M059J (cell line): ENCODE measurements around the gene DGLUCY. TPM values are rescaled to one million over a fixed set of nuclear protein-coding genes. Genes with fewer than 3 reads are reported as not detected.
"Not testable (repeated sequence)": the region's sequence is repeated elsewhere in the genome, so short reads cannot be mapped to it uniquely, and the experiment has no call there.

Experiments used
- DNase-seq: peaks from one replicate; pipeline ENCODE4 v3.0.0-alpha.2; 2012; ENCODE audit warnings: low read depth
- total RNA-seq: library from RNA; depleted of rRNA; stranded (reverse); fragments of >200 nt; shearing (Covaris generic); gene quantifications from 2 replicates; pipeline ENCODE4 v1.2.3, GENCODE V29; 2014; rRNA removed

Gene DGLUCY, protein sequence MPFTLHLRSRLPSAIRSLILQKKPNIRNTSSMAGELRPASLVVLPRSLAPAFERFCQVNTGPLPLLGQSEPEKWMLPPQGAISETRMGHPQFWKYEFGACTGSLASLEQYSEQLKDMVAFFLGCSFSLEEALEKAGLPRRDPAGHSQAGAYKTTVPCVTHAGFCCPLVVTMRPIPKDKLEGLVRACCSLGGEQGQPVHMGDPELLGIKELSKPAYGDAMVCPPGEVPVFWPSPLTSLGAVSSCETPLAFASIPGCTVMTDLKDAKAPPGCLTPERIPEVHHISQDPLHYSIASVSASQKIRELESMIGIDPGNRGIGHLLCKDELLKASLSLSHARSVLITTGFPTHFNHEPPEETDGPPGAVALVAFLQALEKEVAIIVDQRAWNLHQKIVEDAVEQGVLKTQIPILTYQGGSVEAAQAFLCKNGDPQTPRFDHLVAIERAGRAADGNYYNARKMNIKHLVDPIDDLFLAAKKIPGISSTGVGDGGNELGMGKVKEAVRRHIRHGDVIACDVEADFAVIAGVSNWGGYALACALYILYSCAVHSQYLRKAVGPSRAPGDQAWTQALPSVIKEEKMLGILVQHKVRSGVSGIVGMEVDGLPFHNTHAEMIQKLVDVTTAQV
- 15.7 and 19.9 TPM in 2 replicates for total RNA-seq

DNA sequence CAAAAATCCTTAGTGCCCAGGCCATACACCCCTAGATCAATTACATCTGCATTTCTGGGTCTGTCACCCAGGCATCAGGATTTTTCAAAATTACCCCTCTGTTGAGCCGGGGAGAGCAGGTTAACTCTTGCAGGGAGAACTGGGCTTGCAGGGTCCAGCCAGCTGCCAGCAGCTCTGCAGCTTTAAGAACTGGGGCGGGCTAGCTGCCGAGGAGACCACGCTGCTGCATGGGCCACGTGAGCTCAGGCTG, at the start of gene DGLUCY:
Gene DGLUCY, plus strand, starts transcription at position 245 of the 250 bp plus-strand sequence. CDS start 46,222 bp downstream, outside the sequence.
- DNase-seq: no peak

DNA sequence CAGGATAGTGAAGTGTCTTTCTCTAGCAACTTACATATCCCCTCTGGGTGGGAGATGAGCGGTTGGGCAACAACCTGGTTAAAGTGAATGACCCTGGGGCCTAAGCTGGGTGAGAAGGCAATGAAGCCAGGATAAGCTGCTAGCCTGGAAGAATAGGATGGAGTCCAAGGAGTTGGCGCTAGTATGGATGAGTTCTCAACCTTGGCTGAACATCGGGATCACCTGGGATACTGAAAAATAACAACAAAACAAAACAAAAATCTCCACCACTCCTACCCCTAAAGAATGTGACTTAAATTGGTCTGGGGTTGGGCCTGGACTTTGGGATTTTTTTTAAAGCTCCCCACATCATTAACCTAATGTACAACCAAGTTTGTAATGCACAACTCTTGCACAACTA, 48.6 kb upstream of the DGLUCY start:
- DNase-seq: peak; percentile 39

DNA sequence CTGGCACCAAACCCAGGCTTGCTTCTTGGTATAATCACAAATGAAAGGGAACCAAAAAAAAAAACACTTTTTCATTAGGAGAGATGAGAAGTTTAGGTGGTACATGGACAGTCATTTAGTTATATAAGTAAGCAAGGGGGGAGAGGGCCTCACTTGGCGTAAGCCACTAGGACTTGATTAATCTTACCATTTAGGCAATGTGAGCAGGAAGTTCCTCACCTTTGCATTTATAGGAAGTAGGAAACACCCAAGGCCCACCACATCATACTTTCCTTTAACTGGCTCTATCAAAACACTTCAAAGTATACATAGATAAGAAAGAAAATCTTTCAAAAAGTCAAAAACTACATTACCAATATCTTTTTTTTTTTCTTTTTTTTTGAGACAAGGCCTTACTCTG, 46.7 kb upstream of the DGLUCY start:
- no peak for DNase-seq

DNA sequence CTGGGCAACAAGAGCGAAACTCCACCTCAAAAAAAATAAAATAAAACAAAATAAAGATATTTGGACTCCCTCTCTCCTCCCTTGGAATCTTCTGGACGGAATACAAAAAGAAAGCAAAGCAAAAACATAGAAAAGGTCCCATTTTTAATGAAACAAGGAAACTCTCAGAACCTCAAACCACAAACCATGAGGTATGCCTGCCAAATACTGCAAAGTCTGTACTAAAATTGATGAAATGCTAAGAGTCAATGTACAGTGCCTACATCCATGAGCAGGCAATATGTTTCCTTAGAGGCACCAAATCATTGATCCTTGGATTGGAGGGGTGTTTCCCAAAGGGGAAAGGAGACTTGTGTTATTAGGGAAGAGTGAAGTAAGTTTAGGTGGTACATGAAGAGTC, 45.2 kb upstream of the DGLUCY start:
- DNase-seq: peak; percentile 28

DNA sequence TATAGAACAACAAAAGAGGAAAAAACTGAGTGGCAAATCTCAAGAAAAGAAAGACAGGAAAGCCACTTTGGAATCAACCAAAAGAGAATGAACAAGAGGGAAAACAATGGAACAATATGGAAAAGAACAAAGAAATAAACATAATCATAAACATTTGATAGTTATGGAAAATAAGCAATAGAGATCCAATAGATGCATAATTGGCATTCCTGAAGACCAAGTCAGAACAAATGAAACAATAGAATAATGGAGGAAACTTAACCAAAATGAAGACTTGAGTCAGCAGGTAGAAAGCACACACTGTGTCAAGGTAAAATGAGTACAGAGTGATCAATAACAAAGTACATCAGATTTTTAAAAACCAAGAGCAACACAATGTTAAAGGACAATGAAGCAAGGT, 43.3 kb upstream of the DGLUCY start:
- no peak for DNase-seq

DNA sequence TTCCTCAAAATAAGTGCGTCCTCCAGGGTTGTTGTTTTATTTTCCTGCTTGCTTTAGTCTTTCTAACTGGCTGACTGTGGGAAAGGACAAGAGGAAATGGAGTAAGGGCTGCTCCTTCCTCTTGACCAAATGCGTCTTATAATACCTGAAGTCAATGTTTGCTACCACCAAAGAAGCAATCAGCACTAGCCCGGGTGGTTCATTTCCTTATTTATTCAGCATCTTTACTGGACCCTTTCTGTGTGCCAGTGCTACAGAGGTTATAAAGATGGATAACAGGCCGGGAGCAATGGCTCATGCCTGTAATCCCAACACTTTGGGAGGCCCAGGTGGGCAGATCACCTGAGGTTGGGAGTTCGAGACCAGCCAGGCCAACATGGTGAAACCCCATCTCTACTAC, 38.3 kb upstream of the DGLUCY start:
- DNase-seq: no peak

DNA sequence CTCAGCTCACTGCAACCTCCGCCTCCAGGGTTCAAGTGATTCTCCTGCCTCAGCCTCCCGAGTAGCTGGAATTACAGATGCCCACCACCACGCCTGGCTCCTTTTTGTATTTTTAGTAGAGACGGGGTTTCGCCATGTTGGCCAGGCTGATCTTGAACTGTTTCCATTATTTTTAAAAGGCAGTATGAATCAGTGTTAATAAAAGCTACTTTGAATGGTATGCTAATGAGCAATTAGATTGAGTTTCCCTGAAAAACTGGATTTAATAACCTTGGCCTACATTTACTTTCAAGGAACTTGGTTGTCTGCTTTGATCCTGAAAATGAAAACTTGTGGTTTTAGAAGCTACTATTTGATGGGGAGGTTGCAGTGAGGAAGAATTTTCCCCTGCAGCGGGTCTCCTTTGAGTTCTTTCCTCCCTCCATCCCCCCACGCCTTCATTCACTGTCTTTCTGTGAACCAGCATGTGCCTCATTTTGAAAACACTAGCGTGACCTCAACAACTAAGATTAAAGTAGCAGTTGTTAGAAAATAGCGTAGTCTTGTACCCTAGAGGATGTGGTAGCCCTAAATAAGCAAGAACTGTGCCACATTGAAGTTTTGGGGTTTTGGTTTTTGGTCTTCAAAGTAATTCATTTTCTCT, 35.7 kb upstream of the DGLUCY start:
- DNase-seq: no peak

DNA sequence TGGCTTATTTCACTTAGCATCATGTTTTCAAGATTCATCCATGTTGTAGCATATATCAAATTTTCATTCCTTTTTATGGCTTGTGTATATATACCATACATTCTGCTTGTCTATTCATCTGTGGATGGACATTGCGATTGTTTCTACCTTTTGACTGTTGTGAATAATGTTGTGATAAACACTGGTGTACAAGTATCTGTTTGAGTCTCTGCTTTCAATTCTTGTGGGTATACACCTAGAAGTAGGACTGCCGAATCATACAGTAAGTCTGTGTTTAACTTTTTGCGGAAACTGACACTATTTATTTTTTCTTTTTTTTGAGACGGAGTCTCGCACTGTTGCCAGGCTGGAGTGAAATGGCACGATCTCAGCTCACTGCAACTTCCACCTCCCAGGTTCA, 33.8 kb upstream of the DGLUCY start:
- DNase-seq: no peak

DNA sequence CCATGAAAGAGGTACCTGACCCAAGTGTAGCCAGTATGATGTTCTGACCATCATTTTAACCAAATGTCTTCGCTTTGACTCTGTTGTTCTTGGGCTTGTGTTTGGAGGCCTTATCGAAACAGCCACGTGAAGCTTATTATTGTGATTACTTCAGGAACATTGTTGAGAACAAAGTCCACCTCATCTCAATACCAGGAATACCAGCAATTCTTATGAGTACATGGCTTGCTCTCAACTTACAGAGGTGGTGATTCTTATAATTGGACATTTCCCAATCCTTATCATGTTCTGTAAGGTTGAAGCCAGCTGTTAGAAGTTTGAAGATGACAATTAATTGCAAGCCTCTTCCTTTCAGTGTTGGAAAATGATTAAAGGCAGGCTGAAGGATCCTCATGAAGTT, 31.6 kb upstream of the DGLUCY start:
- DNase-seq: no peak

DNA sequence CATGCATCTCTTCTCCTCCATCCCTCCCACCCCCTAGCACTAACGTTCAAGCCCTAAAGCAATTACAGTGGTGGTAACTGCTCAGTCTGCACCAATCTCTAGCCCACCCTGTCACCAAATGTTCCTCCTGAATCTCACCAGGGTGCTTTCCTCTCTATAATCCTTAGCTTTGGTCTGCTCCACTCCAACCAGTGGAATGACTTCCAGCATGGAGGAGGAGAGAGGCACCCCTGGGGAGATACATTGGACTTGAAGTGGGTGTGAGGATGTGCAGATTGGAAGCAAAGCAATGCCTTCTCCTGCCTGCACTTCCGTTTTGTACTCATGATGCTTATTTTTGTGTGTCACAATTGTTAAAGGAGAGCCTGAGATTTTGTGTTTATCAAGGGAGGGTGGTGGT, 29.4 kb upstream of the DGLUCY start:
- no peak for DNase-seq

DNA sequence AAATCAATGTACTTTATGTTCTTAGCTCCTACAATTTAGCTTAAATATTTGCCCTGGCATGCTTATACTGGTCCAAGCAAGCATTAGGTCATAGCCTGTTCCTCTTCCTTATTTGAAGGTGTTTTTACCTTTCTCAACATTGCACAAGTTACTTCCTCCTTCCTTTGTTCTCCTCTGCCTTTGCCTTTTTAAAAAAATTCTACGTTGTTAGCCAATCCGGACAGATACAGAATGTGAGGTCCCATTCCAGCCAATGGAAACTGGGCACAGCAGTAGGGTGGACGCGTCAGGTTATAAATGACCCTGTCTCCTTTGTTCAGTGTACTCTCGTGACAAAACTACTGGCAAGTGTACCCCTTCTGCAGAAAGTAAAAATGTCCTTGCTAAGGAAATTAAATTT, 26.4 kb upstream of the DGLUCY start:
- not testable (repeated sequence) for DNase-seq

DNA sequence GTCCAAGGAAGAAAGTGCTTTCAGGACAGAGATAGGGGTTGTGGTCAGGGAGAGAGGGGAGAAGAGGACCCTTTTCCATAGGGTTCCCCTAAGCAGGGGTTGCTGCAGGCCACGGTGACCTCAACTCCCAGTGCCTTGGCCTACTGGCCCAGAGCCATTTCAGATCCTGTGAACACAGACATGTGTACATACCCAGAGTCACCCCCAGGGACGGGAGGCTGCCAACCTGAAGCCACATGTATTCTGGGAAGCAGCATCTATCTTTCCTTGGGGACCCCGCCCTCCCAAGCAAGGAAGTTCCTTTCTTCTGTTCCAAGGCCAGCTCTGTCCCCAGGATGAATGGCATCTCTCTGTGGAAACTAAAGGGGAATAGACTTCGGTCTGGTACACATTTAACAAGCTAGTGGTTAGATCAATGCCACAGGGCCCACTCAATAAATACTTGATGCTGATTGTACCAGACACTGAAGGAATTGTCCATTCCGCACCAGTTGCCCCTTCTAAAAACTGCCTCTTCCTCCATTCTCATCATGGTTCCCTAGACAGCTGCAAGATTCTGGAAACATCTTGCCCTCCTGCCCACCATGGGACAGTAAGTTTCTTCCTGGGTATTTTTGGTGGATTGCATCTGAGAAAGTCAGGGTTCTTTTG, 25.2 kb upstream of the DGLUCY start:
- no peak for DNase-seq

DNA sequence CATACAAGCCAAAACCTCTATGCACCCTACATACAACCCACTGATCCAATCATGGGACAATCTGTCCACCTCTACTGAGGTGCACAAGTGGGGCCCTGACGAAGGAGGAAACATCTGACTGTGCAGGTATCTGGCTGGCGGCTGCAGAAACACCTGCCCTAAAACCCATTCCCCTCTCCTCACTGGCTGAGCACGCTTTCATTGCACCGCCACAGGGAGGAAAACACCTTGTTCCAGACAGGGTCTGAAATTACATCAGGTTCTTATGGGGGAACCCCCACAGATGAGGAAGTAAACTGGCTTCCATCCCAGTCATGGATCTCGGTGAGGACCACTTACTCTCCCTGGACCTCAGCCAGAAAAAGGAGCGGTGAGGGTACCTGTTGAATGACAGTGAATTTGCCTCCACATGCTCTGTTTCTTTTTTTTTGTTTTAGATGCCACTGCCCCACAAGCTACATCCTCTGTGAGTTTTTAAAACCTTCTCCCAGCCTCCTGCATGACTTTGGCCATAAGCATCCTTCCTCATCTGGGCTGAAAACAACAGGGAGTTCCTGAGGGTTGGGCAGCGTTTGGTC, 23.8 kb upstream of the DGLUCY start:
- DNase-seq: no peak

DNA sequence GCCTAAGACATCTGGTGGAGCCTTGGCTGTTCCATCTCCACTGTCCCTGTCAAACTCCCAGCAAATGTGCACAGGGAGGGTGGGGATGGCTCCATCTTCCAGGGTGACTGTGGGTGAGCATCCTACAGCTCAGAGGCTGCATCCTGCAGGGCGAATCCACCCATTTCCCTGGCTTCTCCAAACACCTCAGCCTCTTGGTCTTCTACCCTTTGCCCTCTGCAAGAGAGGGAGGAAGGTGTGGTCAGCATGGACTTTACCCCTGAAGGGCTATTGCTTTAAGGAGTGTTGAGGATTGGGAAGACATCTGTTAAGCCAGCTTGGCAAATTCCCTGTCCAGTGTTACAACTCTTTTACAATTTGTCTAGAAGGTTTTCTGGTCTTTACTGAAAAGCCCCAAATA, 23.1 kb upstream of the DGLUCY start:
- no peak for DNase-seq

DNA sequence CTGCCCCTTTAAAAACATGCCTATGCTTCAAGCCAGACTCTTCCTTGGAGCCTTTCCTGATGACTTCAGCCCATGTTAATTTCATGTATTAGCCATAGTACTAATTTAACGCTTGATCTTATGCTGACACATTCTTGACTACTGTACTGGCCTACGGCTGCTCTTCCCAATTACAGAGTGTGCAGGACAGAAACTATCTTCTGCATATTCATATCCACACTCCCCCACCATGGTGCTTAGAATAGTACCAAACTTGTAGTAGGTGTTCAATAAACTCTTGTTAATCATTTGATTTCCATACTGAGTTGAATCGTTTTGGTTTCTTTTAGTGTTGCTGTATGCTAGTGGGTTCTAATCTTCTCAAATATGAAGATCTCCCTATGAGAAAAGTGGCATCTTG, 21.8 kb upstream of the DGLUCY start:
- no peak for DNase-seq

DNA sequence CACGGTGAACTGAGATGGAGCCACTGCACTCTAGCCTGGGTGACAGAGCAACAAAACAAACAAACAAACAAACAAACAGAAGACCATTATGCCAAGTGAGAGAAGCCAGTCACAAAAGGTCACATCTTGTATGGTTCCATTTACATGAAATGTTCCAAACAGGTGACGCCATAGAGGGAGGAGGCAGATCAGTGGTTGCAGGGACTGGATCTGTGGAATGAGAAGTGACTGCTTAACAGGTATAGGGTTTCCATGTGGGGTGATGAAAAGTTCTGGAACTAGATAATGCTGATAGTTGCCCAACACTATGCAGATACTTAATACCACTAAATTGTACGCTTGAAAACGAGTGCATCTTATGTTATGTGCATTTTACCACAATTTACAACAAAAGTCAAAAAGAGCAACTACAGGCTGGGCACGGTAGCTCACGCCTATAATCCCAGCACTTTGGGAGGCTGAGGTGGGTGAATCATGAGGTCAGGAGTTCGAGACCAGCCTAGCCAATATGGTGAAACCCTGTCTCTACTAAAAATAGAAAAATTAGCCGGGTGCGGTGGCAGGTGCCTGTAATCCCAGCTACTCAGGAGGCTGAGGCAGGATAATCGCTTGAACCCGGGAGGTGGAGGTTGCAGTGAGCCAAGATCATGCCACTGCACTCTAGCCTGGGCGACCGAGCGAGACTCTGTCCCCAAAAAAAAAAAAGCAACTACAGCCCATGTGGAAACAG, 20.0 kb upstream of the DGLUCY start:
- DNase-seq: not testable (repeated sequence)

DNA sequence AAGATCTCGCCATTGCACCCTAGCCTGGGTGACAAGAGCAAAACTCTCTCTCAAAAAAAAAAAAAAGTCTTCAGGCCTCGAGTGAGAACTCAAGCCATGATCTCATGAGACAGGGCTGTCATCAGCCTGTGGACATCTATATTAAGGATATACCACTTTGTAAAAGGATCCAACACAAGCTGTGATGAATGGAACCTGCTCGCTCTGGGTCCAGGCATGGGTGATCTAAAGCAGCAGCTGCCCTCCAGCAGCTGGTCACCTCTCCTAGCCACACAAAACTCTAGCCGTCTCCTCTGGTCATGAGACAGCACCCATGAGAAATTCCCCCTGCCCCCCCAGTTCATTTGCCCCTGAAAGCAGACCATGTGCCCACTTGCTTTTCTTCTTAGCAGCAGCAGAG, 19.1 kb upstream of the DGLUCY start:
- DNase-seq: no peak

DNA sequence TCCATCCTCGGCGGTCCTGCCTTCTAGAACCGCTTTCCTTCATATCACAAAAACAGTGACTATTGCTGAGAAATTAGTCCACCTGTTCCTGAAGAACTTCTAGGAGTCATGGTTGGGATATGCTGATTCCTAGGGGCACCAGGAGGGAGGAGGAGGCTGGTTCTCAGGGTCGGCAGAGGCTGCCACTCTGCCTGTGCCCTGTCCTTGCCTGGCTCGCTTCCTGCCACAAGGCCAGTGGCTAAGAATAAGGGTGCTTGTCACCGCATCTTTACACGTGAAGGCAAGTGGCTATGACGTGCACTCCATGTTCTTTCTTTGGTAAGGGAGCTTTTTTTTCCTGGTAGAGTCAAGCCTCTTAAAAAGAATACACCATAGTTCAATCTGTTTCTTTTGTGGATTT, 18.7 kb upstream of the DGLUCY start:
- no peak for DNase-seq

DNA sequence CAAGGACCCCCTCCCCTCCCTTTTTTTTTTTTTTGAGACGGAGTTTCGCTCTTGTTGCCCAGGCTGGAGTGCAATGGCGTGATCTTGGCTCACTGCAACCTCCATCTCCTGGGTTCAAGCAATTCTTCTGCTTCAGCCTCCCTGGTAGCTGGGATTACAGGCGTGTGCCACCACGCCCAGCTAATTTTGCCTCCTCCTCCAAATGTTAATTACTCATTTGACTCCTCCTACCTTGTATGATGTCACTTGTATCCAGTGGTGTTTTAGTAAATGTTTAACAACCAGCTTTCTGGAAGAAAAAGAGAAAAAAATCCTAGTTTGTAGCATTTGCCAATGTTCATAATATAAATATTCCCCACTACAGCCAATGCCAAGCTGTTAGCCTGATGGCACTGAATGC, 16.2 kb upstream of the DGLUCY start:
- not testable (repeated sequence) for DNase-seq

DNA sequence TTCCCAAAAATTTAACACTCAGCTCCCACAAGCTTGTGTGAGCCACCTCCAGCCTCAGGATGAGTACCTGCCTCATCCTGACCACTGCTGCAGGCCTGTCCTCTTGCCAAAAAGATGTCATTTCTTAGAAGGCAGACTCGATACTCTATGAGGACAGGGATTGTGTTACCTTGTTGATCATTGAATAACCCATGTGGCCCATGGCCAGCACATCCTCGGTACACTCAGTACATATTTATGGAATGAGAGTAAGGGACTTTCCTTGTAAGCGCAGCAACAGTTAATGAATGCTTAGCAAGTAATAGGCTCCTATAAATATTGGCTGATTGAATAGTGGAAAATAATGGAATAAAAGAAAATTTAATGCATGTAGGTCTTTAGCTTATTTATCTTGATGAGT, 15.3 kb upstream of the DGLUCY start:
- peak; percentile 46 for DNase-seq

DNA sequence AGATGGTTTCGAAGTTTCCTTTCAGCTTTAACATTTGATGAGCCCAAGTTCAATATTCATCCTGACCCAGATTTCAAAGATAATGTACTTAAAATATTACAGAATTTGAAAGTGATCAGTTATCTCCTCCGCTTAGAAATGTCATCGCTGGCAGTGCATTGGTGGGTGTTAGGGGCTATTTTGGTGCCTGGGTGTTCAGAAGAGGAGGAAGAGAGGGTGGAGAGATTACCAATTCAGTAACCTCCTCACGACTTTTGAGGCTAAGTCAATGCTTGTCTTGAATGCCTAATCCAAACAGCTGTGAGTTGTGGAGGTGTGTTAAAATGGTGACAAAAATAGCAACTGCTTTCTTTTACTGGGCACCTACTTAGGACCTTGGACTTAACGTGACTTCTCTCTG, 13.8 kb upstream of the DGLUCY start:
- no peak for DNase-seq

DNA sequence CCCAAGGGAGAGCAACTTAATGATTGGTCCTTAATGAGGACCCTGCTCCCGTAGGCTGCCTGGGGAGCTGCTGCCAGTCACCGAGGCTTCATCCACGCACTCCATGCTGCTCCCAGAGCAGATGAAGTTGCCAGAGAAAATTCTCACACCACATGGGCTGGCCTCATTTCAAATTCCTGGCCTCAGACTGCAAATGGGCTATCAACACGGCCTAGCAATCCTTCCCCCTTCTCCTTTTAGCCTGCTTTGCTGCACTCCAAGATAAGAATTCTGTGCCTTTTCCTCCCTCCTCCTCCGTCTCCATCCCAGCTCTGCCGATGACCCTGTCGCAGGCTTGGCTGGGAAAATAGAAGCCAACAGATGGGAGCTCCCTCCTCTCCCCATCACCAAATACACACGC, 10.8 kb upstream of the DGLUCY start:
- no peak for DNase-seq
